Measurements from ENCODE around the gene SP2.

The SP2 gene

GRCh38 chr17:47894498-47895346 lies 1.3 kb upstream of the SP2 start:
- peak overlapping the region; percentile 76 to 93 (median 82) for H3K4me3 ChIP-seq
- H3K4me2 ChIP-seq, result peak overlapping the region; percentile 81 to 96 (median 90)
- H3K9me3 ChIP-seq (replicated peaks in 1 of 11), result no peaks in the 10 kb centered on the region
- H3K9ac ChIP-seq, result peak overlapping the region; percentile 85 to 99 (median 89)
- no peak for TF ChIP-seq Cebpa-rat (IDR thresholded peaks at IDR 0.05)
- peaks cover 0 to 11% (median 0%) of the 10 kb centered on the region in 11 experiments; a peak in 7 of 22 replicates for H4K20me1 ChIP-seq
- peaks cover 40 to 60% (median 43%) of the 10 kb centered on the region in 10 experiments for H3K4me1 ChIP-seq
- peak overlapping the region; percentile 67 to 98 (median 83) for H3K27ac ChIP-seq
- H3K36me3 ChIP-seq, result peaks cover 0 to 18% (median 11%) of the 10 kb centered on the region in 11 experiments; a peak in 12 of 22 replicates
- no peaks in the 10 kb centered on the region for H3K27me3 ChIP-seq

DNA sequence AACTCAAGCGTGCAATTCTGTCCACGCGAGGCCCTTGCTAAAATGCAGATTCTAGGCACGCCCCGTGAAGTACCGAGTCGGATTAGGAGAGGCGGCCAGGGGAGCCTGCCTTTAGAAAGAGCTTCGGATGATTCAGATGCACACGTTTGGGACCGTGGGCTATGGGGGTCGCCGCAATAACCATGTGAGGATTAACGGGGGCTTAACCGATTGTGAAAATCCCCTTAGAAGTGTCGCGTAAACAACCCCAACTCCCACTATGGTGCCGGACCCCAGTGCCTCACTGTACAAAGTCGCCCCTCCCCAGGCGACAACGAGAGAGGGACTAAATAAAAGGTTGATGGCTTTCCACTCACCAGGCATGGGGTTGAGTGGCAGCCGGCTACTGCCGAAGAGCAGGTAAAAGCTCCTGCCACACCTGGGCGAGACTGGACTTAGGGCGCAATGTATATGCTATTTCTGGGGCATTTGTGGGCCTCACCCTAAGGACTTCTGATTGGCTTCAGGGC lies 635 bp upstream of the SP2 start:
- Histone ChIP-seq H3K4me1 (peaks cover 47 to 65% (median 50%) of the 10 kb centered on the region in 10 experiments), H3K4me2 (peak overlapping the region; percentile 81 to 96 (median 90)), H3K27me3 (no peaks in the 10 kb centered on the region), H3K4me3 (peak overlapping the region; percentile 76 to 93 (median 82)), H4K20me1 (peaks cover 0 to 18% (median 0%) of the 10 kb centered on the region in 11 experiments; a peak in 7 of 22 replicates), H3K9ac (peak overlapping the region; percentile 85 to 99 (median 89)), H3K9me3 (replicated peaks in 1 of 11) (no peaks in the 10 kb centered on the region), H3K27ac (peak overlapping the region; percentile 67 to 98 (median 83)), H3K36me3 (peaks cover 0 to 20% (median 12%) of the 10 kb centered on the region in 11 experiments; a peak in 13 of 22 replicates)
- no peak for TF ChIP-seq Cebpa-rat (IDR thresholded peaks at IDR 0.05)

DNA sequence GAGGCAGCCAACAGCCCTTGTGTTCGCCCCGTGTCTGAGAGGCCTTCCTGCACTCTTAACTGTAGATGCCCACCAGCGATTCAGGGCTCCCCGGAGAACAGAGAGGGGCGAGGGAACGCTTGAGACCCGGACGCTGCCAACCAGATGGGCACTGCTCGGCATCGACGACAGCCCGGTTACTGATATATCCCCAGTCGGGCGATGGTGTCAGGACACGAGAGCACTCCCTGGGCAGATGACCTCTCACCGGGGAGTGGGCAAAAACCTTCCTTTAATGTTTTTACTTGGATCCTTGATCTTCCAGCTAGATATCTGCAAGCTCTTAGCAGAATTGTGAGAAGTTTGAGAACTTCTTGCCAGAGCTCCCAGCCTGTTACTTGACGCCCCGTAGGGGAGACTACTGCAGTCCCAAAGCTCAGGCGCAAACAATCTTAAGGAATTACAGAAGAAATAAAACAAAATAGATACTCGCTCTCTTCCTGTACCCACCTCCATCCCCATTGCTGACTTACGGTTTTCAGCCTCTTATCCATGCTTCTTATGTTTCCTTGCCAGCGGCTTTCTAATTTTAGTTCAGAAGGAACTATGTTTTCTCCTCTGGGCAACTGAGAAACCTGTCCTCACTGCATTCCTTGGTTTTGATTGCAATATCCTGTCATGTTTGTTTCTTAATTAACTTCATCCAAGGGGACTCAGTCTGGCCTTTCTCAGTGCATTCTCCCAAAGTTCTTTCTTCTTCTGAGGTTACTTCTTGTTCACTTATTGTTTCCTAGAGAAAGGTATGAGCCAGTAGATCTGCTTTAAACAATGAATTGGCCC lies 845 bp downstream of the SP2 start:
- Histone ChIP-seq H3K4me2 (peak overlapping the region; percentile 81 to 98 (median 94)), H3K27me3 (no peaks in the 10 kb centered on the region), H3K27ac (peak overlapping the region; percentile 96 to 99 (median 99)), H3K4me1 (peaks cover 53 to 65% (median 61%) of the 10 kb centered on the region in 10 experiments), H3K9ac (peak overlapping the region; percentile 94 to 99 (median 98)), H3K4me3 (peak overlapping the region; percentile 77 to 94 (median 88)), H3K9me3 (replicated peaks in 1 of 11) (no peaks in the 10 kb centered on the region), H3K36me3 (peaks cover 11 to 34% (median 22%) of the 10 kb centered on the region in 11 experiments; a peak in 20 of 22 replicates), H4K20me1 (peaks cover 0 to 31% (median 6%) of the 10 kb centered on the region in 11 experiments; a peak in 8 of 22 replicates)
- TF ChIP-seq Cebpa-rat (IDR thresholded peaks at IDR 0.05), result no peak

DNA sequence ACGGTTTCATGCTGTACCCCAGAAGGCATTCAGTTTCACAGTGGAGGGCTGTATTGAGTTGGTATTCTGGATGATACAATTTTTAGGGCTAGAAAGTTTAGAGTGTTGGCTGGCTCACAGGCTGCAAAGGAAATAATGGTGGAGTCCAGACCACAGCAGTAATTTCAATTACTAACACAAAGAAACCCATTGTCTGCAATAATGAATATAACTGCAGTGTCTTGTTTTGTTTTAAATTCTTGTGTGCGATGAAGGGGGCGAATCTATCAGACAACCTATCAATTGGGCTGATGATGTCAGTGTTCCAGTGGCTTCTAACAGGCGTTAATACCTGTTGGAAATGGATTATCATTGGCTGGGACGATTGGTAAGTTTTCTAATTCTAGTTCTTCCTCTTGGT lies 1.5 kb downstream of the SP2 start:
- Histone ChIP-seq H3K9me3 (replicated peaks in 1 of 11) (no peaks in the 10 kb centered on the region), H3K4me1 (peaks cover 49 to 67% (median 60%) of the 10 kb centered on the region in 10 experiments), H3K4me2 (peak overlapping the region; percentile 81 to 98 (median 94)), H3K27ac (peak overlapping the region in 9 of 11 experiments; percentile 96 to 99 (median 99); a peak in 13 of 22 replicates), H3K9ac (peak overlapping the region; percentile 94 to 99 (median 98); a peak in 19 of 22 replicates), H3K4me3 (peak overlapping the region; percentile 77 to 94 (median 88)), H3K36me3 (peaks cover 16 to 38% (median 27%) of the 10 kb centered on the region in 11 experiments; a peak in 20 of 22 replicates), H4K20me1 (peaks cover 0 to 37% (median 7%) of the 10 kb centered on the region in 11 experiments; a peak in 8 of 22 replicates), H3K27me3 (no peaks in the 10 kb centered on the region)
- no peak for TF ChIP-seq Cebpa-rat (IDR thresholded peaks at IDR 0.05)

- peak overlapping the region; percentile 81 to 98 (median 94) for H3K4me2 ChIP-seq
- no peaks in the 10 kb centered on the region for H3K9me3 ChIP-seq (replicated peaks in 1 of 11)
- peaks cover 49 to 67% (median 60%) of the 10 kb centered on the region in 10 experiments for H3K4me1 ChIP-seq
- H3K9ac ChIP-seq, result 0 out of 22 replicates have a peak overlapping the region, but pooled peaks of 1 of the 11 experiments have one; percentile 98
- no peak for TF ChIP-seq Cebpa-rat (IDR thresholded peaks at IDR 0.05)
- H3K27ac ChIP-seq, result peak overlapping the region in 4 of 11 experiments; percentile 3 to 99 (median 42); a peak in 2 of 22 replicates
- H3K4me3 ChIP-seq, result 0 out of 20 replicates have a peak overlapping the region, but pooled peaks of 2 of the 10 experiments have one; percentile 85 to 94
- H3K27me3 ChIP-seq, result no peaks in the 10 kb centered on the region
- H3K36me3 ChIP-seq, result peaks cover 19 to 44% (median 34%) of the 10 kb centered on the region in 11 experiments; a peak in 21 of 22 replicates
- H4K20me1 ChIP-seq, result peaks cover 0 to 37% (median 7%) of the 10 kb centered on the region in 11 experiments; a peak in 8 of 22 replicates
Observed at GRCh38 chr17:47898241-47898640, 2.2 kb downstream of the SP2 start.

DNA sequence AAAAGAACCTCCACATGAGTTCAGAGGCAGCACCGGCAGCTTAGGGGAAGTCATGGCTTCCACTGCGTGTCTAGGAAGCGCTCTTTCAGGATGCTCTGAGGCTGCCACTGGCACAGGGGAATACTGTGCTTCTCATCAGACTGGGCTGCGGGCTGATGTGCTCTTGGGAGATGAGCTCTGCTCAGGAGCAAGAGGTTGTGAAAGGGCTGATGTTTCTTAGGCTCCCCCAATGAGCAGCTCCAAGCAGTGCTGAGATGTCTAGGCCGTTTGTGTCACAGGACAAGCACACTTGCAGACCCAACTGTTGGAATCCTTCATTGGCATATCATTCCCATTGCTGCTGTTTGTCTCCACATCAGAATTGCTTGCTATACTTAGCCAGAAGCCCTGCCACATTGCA lies 3.6 kb downstream of the SP2 start:
- Histone ChIP-seq H3K4me1 (peaks cover 44 to 61% (median 55%) of the 10 kb centered on the region in 10 experiments), H4K20me1 (peaks cover 0 to 38% (median 7%) of the 10 kb centered on the region in 11 experiments; a peak in 10 of 22 replicates), H3K9ac (peak overlapping the region in 7 of 11 experiments; percentile 8 to 64 (median 57); a peak in 8 of 22 replicates), H3K27ac (peak overlapping the region in 7 of 11 experiments; percentile 29 to 77 (median 68); a peak in 13 of 22 replicates), H3K9me3 (replicated peaks in 1 of 11) (no peaks in the 10 kb centered on the region), H3K27me3 (no peaks in the 10 kb centered on the region), H3K4me3 (no peak overlapping the region; a peak in 1 of 20 replicates), H3K4me2 (peak overlapping the region; percentile 81 to 98 (median 94)), H3K36me3 (peaks cover 25 to 57% (median 42%) of the 10 kb centered on the region in 11 experiments)
- peak in 4 of 11 experiments; percentile 50 to 93 (median 79); a peak in 7 of 22 replicates for TF ChIP-seq Cebpa-rat (IDR thresholded peaks at IDR 0.05)

DNA sequence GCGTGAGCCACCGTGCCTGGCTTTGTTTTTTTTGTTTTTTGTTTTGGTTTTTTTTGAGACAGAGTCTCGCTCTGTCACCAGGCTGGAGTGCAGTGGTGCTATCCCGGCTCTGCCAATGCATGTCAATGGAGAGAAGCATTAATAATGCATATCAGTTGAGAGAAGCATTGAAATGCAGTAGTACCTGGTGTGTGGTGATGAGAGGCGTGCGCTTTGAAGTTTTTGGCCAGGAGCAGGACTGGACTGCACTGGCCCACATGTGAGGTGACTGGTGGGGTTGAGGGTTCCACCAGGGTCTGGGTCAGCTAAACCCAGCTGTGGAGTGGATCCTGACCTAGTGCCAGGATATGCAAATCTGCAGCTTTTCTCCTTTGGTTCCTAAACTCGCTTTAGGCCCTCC lies 5.4 kb downstream of the SP2 start:
- Histone ChIP-seq H3K4me3 (no peak overlapping the region), H3K9ac (no peak overlapping the region), H3K27ac (0 out of 22 replicates have a peak overlapping the region, but pooled peaks of 1 of the 11 experiments have one; percentile 7), H3K36me3 (peaks cover 37 to 75% (median 59%) of the 10 kb centered on the region in 11 experiments), H3K4me1 (peaks cover 43 to 72% (median 57%) of the 10 kb centered on the region in 10 experiments), H3K4me2 (peak overlapping the region in 3 of 11 experiments; percentile 91 to 98 (median 95); a peak in 4 of 22 replicates), H3K9me3 (replicated peaks in 1 of 11) (no peaks in the 10 kb centered on the region), H4K20me1 (peaks cover 4 to 48% (median 17%) of the 10 kb centered on the region in 11 experiments; a peak in 13 of 22 replicates), H3K27me3 (no peaks in the 10 kb centered on the region)
- TF ChIP-seq Cebpa-rat (IDR thresholded peaks at IDR 0.05), result no peak
